ENCODE measurements around the gene PGAP2.

GRCh38 chr11:3854660-3854976 is 46.3 kb downstream of the PGAP2 start:
- TF ChIP-seq POLR2A (IDR thresholded peaks at IDR 0.05; ENCODE audit: low read length) (no peak), GATA1 (IDR thresholded peaks at IDR 0.05; ENCODE audit: low read depth, low read length) (no peak)

Data from erythroblast (primary cell).